ENCODE results near the gene MOXD1.

- TF ChIP-seq POLR2AphosphoS5 (IDR thresholded peaks at IDR 0.05), result no peak
- TF ChIP-seq CTCF (IDR thresholded peaks at IDR 0.05), result no peak
- no peak for TF ChIP-seq POLR2A (IDR thresholded peaks at IDR 0.05)
These were observed 84.3 kb downstream of the MOXD1 start for GRCh38 chr6:132316970-132317369.

All from prostate gland (tissue), 2 donors.